NCI-H774 (cell line): ENCODE data around the gene ATRIP.
"Not testable (repeated sequence)": the region's sequence is repeated elsewhere in the genome, so short reads cannot be mapped to it uniquely, and the experiment has no call there.

Experiments used
- DNase-seq: peaks from one replicate; lab custom pipeline; 2025; lab: John Stamatoyannopoulos, UW

ATRIP gene

DNA sequence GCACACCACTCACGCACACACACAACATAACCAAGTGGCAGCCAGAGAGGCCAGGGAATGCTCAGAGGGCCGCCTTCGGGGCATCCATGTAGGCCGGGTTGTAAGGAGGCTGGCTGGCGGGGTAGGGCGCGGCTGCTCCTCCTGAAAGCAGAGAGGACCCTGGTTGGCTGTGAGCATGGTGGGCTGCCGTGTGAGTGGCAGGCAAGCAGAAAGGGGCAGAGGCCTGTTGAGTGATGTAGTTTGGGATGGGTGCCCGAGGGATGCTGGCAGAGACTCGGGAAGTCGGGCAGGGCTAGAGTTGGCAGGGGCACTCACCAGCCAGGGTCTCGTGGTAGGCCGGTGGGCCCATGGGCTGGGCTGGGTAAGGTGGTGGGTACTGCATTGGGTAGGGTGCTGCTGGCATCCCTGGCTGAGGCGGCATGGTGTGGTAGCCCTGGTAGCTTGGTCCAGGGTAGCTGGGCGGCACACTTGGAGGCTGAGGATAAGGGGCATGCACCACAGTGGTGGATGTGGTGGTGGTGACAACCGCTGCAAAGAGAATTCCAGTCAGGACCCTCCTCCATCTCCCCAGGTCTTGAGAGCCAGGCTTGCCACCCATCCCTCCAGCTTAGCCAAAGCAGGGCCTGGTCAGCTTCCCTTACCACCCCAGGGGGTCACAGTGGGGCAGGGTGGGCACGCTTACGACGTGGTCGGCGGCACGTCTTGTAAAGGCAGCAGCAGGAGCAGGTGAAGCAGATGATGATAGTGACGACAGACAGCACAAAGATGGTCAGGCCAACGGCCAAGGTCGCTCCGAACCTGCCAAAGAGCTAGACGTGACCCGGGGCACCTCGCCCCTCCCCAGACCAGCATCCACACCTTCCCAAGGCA is 22.7 kb downstream of the ATRIP start:
- DNase-seq, result no peak

DNA sequence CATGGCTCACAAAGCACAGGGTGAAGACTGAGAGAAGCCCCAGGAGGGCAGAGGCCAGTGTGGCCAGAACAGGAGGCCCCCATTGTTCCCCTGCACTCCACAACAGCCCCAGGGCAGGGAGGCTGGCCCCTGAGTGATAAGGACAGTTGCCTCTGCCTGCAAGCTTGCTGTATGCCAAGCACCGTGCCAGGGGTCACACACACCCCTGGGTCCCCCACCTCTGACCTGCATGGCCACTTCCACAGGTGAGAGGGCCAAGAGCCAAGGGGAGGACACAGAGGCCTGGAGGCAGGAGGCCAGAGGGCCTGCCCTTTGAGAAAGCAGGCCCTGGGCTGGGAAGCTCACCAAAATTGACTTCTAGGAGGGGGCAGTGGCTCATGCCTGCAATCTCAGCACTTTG is 23.7 kb downstream of the ATRIP start:
- DNase-seq, result no peak

DNA sequence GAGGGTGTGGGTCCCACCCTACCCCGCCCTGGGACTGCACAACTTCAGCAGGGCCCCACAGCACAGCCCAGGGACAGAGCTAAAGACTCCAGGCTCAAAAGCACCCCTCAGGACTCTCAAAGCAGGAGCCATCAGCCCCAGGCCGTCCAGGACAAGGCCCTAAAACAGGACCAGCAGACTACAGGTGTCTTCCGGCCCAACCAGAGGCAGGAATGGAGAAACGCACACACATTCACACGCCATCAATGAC is 26.1 kb downstream of the ATRIP start:
- DNase-seq, result no peak

DNA sequence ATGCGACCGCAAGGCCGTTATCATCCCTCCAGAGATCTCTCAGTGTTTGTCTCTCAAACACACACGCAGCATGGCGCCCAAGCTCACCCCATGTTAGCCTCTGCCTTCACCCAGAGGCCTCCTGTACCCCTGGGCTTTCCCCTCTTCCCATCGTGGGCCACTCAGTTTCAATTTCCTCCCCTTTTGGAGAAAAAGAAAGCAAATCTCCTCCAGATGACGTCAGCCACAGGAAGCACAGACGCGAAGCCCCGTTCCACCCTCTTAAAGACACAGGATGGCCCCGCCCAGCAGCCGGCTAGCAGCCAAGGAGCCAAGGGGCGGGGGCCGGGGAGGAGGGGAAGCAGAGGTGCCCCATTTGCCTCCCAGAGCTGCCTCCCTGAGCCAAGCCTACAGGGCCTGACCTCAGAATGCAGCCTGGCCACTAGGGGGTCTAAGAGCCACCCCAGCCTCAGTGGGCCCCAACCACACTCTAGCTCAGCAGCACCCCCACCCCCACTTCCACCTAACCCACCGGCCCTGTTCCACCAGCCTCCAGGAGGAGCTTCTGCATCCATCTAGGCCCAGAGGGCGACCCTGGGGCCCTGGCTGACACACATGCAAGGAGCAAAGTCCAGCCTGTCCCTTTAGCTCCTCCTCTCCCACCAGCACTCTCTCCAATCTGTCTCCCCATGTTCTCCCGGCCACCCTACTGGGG is 26.5 kb downstream of the ATRIP start:
- peak; percentile 53 for DNase-seq

DNA sequence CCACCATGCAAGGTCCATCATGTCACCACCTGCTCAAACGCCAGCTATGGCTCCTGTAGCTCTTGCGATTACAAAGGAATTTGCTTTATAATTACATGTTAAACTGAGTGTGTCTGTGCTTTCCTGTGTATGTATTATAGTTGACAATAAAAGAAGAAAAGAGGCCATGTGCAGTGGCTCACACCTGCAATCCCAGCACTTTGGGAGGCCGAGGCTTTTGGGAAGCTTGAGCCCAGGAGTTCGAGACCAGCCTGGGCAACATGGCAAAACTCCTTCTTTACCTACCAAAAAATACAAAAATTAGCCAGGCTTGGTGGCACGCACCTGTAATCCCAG is 27.0 kb downstream of the ATRIP start:
- peak; percentile 33 for DNase-seq

DNA sequence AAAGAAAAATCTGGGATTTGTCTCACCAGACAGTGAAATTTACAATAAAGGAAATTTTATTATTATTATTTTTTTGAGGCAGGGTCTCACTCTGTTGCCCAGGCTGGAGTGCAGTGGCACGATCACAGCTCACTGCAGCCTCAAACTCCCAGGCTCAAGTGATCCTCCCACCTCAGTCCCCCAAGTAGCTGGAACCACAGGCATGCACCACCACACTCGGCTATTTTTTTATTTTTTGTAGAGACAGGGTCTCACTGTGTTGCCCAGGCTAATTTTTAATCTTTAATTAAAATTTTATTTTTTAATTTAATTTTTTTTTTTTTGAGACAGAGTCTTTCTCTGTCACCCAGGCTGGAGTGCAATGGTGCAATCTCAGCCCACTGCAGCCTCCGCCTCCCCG is 27.5 kb downstream of the ATRIP start:
- not testable (repeated sequence) for DNase-seq

DNA sequence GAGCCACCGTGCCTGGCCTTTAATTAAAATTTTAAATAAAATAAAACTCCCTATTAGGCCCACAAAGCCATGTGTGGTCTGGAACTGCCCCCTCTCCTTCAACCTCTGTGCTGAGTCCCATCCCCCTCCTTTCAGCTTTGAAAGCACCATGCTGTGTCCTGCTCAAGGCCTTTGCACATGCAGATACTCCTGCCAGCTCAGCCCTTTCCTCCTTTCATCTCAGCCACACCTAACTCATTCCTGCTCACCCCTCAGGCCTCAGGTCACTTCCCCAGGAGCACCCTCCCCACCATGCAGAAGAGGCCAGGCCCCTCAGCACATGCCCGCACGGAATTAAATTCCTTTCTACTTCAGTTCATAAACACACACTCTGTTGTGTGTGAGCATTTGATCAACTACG is 28.1 kb downstream of the ATRIP start:
- DNase-seq, result no peak

DNA sequence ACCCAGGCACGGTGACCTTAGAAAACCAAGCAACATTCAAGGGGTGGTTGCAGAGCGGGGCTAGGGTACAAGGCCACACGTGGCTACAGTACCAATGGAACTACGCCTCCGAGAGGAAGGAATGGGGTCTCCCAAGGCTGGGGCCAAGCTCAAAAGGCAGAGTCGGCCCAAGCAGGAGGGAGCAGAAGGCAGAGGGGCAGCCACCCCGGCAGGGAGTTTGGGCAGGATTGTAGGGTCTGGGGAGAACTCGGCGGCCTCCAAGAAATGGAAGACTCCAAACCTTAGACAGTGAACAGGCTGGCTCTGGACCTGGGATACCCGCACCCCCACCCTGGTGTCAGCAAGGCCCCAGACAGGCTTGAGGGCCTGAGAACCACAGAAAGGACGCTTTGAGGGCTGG is 28.7 kb downstream of the ATRIP start:
- DNase-seq, result no peak

DNA sequence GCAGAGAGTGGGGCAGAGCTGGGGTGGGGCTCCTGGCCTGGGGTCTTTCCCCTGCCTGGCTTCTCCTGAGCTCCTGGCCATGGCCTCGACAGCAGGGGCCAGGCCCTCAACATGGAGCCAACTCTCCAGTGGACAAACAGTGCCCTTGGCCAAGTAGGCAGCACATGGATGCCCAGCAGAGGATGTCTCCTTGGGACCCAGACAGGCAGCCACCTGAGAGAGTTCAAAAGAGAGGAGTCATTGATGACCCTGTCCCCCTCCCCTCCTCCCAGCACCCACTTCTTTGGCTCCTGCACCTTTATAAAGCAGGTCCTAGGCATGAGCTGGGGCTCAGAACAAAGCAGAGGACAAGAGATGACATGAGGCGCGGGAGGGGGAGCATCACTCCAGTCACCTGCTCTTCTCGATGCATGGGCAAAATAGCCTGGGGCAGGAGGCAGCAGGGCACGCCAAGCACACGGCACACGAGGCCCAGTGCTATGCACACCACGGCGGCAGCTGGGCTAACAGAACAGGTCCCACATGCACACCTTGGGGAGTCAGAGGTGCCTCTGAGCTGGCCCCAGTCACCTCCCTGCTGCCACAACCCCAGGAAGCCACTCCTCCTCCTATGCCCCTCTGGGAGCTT is 30.0 kb downstream of the ATRIP start:
- DNase-seq, result no peak

DNA sequence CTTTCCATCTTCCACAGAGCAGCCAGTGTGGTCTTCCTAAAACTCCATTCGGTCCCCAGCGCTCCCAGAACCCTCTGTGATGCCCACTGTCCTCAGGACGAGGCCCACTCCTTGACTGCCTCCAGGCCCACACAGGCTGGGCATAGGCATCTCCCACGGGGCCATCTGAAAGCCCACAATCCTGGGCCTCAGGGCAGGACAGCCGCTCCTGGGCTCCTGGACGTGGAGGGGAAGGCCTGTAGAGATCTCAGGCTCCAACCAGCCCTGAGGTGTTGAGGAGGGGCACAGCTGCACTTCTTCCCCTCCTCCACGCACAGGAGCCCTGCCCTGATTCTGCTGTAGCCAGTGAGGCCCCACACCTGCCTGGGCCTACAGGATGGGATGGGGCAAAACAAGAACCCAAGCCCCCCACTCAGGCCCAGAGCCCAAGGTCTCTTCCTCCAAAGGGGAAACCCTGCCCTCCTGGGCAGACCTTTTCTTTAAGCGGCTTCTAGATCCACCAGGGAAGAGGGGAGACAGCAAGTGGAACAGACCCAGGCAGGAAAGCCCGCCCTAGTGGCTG is 31.5 kb downstream of the ATRIP start:
- no peak for DNase-seq

DNA sequence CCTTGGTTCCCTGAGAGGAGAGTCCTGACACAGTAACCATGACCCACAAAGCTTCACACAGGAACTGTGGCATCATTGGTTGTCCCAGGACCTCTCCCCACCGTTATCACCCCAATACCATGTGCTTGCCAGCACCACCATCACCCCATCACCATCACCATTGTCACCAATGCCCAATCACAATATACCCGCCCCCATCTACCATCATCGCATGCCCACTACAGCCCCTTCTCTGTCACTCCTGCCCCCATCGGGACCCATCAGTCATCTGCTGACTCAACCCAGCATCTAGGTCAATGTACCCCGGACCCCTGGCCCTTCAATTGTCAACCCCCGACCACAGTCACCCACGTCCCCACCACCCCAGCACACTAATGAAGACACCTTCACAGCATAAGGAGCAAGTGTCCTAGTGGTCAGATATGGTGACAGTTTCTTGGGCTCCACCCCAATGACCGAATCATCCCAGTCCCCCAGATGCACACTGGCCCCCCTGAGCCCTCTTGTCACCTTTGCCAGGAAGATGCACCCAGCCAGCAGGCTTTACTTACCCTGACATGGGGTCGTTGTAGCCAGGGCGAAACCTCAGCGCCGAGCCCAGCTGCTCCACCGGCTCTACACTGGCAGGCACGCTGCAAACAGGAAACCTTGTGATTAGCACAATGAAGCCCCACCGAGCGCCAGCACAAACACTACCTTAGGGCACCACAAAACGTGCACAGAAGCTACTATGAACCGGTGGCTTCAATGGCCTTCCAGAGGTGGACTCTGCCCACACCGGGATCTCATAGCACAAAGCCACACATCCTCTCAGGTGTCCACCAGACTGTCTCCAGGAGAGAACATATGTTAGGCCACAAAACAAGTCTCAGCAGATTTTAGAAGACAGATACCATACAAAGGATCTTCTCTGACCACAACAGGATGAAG is 32.4 kb downstream of the ATRIP start:
- DNase-seq, result no peak

DNA sequence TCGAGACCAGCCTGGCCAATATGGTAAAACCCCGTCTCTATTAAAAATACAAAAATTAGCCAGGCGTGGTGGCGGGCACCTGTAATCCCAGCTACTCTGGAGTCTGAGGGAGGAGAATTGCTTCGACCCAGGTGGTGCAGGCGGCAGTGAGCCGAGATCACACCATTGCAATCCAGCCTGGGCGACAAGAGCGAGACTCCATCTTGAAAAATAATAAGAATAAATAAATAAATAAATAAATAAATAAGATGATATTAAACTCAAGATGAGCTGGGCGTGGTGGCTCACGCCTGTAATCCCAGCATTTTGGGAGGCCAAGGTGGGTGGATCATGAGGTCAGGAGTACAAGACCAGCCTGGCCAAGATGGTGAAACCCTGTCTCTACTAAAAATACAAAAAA is 34.4 kb downstream of the ATRIP start:
- DNase-seq, result not testable (repeated sequence)

DNA sequence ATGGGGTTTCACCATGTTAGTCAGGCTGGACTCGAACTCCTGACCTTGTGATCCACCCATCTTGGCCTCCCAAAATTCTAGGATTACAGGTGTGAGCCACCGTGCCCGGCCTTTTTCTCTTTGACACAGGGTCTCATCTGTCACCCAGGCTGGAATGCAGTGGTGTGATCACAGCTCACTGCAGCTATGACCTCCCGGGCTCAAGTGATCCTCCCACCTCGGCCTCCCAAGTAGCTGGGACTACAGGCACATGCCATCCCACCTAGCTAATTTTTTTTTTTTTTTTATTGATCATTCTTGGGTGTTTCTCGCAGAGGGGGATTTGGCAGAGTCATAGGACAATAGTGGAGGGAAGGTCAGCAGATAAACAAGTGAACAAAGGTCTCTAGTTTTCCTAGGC is 36.3 kb downstream of the ATRIP start:
- not testable (repeated sequence) for DNase-seq

DNA sequence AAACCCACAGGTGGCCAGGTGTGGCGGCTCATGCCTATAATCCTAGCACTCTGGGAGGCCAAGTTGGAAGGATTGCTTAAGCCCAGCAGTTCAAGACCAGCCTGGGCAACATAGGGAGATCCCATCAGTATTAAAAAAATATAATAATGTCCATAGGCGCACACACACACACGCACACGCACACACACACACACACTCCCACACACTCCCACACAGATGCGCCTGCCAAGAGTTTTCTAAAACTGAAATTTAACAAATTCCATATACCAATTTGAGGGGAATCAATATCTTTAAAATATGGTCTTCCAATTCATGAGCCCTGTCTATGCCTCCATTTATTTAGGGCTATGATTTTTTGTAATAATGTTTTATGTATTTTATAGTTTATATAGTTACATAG is 40.4 kb downstream of the ATRIP start:
- no peak for DNase-seq

DNA sequence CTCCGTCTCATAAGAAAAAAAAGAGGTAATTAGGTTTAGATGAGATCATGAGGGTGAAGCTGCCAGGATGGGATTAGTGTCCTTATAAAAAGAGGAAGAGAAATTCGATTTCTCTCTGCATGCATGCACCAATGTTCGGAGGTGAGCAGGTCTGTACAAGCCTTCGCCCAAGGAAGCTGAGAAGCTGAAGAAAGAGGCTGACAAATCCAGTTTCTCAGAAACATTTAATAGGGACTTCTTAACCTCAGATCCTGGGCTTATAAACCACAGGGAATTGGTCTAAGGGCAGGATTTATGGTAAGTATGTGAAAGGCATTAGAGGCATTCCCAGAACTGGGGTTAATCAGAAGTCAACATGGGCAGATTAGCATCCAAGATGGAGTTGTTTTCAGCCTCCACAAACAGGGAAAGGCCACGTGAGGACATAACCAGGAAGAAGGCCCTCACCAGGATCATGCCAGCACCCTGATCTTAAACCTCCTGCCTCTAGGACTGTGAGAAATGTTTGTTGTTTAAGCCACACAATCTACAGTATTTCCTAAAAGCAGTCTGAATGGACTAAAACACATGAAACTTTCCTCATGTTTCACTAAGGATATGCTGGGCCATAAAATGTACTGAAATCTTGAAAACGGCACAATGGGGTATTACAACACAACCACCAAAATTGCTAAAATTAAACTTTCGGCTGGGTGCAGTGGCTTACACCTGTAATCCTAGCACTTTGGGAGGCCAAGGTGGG is 46.1 kb downstream of the ATRIP start:
- DNase-seq, result no peak

DNA sequence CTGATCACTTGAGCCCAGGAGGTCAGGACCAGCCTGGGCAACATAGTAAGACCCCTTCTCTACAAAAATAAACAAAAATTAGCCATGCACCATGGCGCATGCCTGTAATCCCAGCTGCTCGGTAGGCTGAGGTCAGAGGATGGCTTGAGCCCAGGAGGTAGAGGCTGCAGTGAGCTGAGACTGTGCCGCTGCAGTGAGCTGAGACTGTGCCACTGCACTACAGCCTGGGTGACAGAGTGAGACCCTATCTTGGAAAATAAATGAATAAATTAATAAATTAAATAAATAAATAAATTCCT is 46.6 kb downstream of the ATRIP start:
- no peak for DNase-seq

DNA sequence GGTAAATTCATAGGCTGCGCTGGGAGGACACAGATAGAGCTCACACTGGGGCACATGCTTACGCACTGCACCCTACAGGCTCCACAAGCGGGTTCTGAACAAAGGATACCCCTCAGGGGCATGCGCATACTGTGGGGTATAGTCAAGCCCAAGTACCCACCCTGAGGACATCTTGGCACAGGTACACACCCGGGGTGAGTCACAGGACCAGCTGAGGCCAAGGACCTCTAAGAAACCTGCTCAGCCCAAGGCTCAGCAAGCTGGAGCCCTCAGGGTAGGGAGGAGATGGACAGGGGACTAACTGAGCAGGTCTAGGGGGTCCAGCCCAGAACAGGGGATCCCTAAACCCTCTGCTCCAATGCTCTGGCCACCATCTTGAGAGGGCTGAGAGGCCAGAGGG is 54.1 kb downstream of the ATRIP start:
- DNase-seq, result no peak

DNA sequence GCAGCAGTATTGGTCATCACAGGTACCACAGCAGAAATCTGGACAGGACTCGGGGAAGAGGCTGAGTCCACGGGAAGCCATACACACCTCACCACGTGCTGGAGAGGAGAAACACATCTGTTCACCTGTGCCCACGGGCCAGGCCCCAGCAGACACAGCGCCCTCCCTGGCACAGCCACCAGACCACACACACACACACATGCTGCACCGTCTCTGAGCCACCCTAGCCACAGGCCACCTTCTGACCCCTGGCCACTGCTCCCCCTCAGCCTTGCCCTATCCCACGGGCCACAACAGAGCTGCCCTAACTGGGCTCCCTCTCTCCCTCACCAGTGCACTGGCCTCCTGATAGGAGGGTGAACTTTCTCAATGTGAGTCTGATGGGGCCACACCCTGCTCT is 54.7 kb downstream of the ATRIP start:
- DNase-seq, result no peak

DNA sequence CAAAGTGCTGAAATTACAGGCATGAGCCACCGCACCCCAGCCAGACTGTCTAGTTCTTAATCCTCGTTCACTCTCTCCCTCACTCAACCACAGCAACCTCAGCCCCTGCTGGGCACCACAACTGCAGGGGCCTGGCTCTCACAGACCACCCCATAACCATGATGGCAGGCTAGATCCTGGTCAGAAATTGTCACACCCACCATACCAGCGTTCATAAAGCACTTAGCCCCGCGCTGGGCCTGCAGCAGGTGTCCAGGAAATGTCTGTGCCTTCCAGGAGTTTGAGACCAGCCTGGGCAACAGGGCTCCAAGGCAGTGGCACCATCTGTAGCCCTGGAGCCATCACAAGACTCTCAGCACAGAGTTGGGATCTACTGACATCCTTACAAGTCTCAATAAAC is 55.6 kb downstream of the ATRIP start:
- no peak for DNase-seq

DNA sequence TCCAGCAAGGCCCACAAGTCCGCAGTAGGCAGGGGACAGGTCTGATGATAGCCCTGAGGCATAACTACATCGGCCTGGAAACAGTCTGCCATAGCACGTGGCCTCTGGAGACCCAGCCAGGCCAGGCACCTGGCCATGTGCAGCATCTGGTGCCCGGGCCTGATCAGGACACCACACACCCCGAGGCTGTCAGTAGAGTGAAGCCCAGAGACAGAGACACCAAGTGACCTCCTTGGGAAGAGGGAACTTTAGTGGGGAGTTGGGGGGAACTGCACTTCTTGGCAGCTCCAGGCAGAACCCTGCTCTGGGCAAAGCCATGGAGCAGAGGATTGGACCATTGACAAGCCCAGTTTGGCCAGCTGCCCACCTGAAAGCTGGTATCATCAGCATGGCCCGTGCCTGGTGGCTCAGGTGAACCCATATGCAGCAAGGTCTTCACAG is 56.2 kb downstream of the ATRIP start:
- DNase-seq, result no peak

DNA sequence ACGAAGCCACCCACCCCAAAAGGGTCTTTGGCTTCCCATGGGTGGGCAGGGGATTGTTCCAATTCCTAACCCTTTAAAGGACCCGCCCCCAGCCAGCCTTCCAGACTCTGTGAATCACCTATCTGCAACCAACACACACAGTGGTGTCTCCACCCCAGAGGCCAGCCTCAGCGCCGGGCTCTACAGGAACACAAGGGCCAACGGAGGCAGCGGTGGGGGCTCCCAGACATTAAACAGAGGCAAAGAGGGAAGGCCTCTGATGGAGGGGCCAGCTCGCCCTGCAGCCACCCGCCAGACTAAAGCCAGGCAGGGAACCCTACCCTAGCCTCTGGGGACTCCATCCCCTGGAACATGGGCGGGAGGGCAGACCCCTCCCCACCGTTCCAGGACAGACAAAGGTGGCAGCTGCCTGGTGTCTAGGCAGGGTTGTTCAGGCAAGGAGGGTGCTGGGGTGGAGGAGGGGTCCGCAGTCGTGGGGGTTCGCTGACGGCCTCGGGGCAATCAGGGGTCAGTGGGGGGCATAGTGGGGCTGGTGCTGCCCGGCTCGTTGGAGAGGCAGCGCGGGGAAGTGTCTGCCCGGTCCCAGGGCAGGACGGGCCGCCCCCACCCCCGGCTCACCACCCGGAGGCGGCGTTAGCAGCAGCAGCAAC is 57.0 kb downstream of the ATRIP start:
- no peak for DNase-seq
